ENCODE data around the gene NUP210. TPM values are rescaled to one million over a fixed set of nuclear protein-coding genes. Genes with fewer than 3 reads are reported as not detected.

NUP210 gene
- total and polyA plus RNA-seq, 2 experiments from 2014 or later, result 13.8 to 73.9 TPM

GRCh38 chr3:13319564-13320220 is 100.4 kb downstream of the NUP210 start (continued):
- TF ChIP-seq, protein P1, sequence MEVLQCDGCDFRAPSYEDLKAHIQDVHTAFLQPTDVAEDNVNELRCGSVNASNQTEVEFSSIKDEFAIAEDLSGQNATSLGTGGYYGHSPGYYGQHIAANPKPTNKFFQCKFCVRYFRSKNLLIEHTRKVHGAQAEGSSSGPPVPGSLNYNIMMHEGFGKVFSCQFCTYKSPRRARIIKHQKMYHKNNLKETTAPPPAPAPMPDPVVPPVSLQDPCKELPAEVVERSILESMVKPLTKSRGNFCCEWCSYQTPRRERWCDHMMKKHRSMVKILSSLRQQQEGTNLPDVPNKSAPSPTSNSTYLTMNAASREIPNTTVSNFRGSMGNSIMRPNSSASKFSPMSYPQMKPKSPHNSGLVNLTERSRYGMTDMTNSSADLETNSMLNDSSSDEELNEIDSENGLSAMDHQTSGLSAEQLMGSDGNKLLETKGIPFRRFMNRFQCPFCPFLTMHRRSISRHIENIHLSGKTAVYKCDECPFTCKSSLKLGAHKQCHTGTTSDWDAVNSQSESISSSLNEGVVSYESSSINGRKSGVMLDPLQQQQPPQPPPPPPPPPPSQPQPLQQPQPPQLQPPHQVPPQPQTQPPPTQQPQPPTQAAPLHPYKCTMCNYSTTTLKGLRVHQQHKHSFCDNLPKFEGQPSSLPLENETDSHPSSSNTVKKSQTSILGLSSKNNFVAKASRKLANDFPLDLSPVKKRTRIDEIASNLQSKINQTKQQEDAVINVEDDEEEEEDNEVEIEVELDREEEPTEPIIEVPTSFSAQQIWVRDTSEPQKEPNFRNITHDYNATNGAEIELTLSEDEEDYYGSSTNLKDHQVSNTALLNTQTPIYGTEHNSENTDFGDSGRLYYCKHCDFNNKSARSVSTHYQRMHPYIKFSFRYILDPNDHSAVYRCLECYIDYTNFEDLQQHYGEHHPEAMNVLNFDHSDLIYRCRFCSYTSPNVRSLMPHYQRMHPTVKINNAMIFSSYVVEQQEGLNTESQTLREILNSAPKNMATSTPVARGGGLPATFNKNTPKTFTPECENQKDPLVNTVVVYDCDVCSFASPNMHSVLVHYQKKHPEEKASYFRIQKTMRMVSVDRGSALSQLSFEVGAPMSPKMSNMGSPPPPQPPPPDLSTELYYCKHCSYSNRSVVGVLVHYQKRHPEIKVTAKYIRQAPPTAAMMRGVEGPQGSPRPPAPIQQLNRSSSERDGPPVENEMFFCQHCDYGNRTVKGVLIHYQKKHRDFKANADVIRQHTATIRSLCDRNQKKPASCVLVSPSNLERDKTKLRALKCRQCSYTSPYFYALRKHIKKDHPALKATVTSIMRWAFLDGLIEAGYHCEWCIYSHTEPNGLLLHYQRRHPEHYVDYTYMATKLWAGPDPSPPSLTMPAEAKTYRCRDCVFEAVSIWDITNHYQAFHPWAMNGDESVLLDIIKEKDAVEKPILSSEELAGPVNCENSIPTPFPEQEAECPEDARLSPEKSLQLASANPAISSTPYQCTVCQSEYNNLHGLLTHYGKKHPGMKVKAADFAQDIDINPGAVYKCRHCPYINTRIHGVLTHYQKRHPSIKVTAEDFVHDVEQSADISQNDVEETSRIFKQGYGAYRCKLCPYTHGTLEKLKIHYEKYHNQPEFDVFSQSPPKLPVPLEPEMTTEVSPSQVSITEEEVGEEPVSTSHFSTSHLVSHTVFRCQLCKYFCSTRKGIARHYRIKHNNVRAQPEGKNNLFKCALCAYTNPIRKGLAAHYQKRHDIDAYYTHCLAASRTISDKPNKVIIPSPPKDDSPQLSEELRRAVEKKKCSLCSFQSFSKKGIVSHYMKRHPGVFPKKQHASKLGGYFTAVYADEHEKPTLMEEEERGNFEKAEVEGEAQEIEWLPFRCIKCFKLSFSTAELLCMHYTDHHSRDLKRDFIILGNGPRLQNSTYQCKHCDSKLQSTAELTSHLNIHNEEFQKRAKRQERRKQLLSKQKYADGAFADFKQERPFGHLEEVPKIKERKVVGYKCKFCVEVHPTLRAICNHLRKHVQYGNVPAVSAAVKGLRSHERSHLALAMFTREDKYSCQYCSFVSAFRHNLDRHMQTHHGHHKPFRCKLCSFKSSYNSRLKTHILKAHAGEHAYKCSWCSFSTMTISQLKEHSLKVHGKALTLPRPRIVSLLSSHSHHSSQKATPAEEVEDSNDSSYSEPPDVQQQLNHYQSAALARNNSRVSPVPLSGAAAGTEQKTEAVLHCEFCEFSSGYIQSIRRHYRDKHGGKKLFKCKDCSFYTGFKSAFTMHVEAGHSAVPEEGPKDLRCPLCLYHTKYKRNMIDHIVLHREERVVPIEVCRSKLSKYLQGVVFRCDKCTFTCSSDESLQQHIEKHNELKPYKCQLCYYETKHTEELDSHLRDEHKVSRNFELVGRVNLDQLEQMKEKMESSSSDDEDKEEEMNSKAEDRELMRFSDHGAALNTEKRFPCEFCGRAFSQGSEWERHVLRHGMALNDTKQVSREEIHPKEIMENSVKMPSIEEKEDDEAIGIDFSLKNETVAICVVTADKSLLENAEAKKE (CRISPR knock-in tag; IDR thresholded peaks at IDR 0.05), result no peak

DNA sequence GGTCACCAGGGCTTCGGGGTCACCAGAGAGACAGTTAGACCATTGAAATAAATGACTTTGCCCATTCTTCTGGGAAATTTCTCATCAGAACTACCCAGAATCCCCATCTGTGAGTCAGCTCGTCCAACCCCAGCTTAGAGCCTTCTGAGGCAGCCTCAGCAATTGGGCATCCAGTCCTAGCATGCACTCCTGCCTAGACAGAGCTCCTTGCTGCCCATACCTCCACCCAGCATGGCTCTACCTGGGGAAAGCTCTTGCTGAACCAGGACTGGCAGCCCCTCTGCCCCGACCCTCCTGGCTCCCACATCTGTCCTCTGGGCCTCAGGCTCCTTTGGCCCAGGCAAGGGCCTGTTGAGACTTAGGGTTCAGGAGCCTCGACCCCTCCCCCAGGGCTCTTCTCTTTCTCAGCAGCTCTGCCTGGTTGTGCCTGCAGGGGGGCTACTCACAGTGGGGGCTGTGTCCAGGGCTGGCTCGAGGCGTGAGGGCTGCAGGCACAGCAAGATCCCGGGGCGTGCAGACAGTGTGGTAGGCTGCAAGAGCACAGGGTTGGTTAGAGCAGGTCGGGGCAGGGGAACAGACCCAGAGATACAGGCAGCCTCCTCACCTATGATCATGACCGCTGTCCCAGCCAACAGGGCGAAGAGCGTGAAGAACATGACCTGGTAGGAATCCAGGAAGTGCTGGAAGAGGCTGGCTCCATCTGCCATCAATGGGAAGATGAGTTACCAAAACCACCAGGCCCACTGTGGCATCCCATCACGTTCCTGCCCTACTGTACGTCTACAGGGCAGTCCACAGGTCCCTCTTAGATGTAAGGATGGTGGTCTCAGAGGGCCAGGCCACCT is 101.3 kb downstream of the NUP210 start:
- no peak for DNase-seq (ENCODE audit: low spot score)
- peak overlapping the region; percentile 34; the same call in 1 of the 2 replicates for H3K27ac Mint-ChIP-seq
- no peak overlapping the region for H2AFZ ChIP-seq
- TF ChIP-seq JUNB (IDR thresholded peaks at IDR 0.05; ENCODE audit: unreplicated experiment), result no peak
- no peak for TF ChIP-seq CTCF (conservative IDR thresholded peaks at IDR 0.05; ENCODE audit: low read depth in 2 of 2)
- TF ChIP-seq ETS1 (IDR thresholded peaks at IDR 0.05), result no peak
- TF ChIP-seq NANOG (IDR thresholded peaks at IDR 0.05; ENCODE audit: borderline replicate concordance), result no peak
- no peak for TF ChIP-seq CREB1 (CRISPR knock-in tag; IDR thresholded peaks at IDR 0.05; ENCODE audit: low read depth)

More for the DNA sequence above, 101.3 kb downstream of the NUP210 start:
- Histone ChIP-seq H3K9me2 (ENCODE audit: insufficient read depth) (no peaks in the 10 kb centered on the region), H3K4me3 (no peak overlapping the region), H3K27me3 (ENCODE audit: insufficient read depth) (no peaks in the 10 kb centered on the region), H3F3A (replicated peaks; ENCODE audit: low read depth) (no peaks in the 10 kb centered on the region), H3K4me2 (no peak overlapping the region), H3K4me1 (ENCODE audit: insufficient read depth) (no peaks in the 10 kb centered on the region), H3K79me2 (replicated peaks; ENCODE audit: insufficient read depth) (no peaks in the 10 kb centered on the region), H3K27ac (ENCODE audit: low read depth) (no peak overlapping the region), H3K36me3 (ENCODE audit: insufficient read depth) (no peaks in the 10 kb centered on the region; the same call in 1 of the 2 replicates), H4K20me1 (replicated peaks; ENCODE audit: insufficient read depth) (no peaks in the 10 kb centered on the region)
- ATAC-seq, result no peak
- Mint-ChIP-seq H3K27me3 (ENCODE audit: insufficient read depth, low read depth, poor library complexity) (peaks cover 23% of the 10 kb centered on the region), H3K9me3 (no peaks in the 10 kb centered on the region), H3K4me3 (no peak overlapping the region), H3K4me1 (no peaks in the 10 kb centered on the region), H3K36me3 (ENCODE audit: low read depth) (peaks cover 79% of the 10 kb centered on the region)

Data from GM23338 (cell line).